H1 (cell line): ENCODE results near the gene PPFIBP2. TPM values are rescaled to one million over a fixed set of nuclear protein-coding genes. Genes with fewer than 3 reads are reported as not detected.

Source experiments
- CTCF ChIA-PET: fragments of 300-600 bp; sonication (Branson Sonifier 250); formaldehyde crosslinking; loops from one replicate; lab custom pipeline; 2021; ENCODE audit not compliant: partially characterized antibody; lab: Charles Lee
- POLR2A ChIA-PET: fragments of 300-600 bp; sonication (Branson Sonifier 250); formaldehyde crosslinking; loops from one replicate; lab custom pipeline; 2021; ENCODE audit warnings: inconsistent platforms; ENCODE audit not compliant: partially characterized antibody; lab: Charles Lee
- DNase-seq, 2 experiments: peaks; one replicate each; pipeline versions ENCODE4 v3.0.0 to v3.0.0-alpha.2; 2010 to 2022; ENCODE audit warnings: low spot score in 2 of 2, low read depth in 1 of 2, mixed read lengths in 1 of 2
- FAIRE-seq: peaks from 2 replicates; lab custom pipeline; 2011; peaks lifted over from hg19 to GRCh38; lab: Jason Lieb, UNC
- H2AFZ ChIP-seq: 2 replicates; pipeline ENCODE4 v1.8.1; 2012; ENCODE audit warnings: low read length, inconsistent platforms
- H2AK5ac ChIP-seq: 2 replicates; pipeline ENCODE4 v1.6.1; 2013; ENCODE audit warnings: low read depth, low read length
- H2BK120ac ChIP-seq: replicated peaks from 2 replicates; pipeline ENCODE3; 2013; ENCODE audit warnings: low read depth, low read length, inconsistent platforms
- H2BK12ac ChIP-seq: 2 replicates; pipeline ENCODE4 v1.6.1; 2013; ENCODE audit warnings: low read depth, low read length
- H2BK15ac ChIP-seq: 2 replicates; pipeline ENCODE4 v1.6.1; 2013; ENCODE audit warnings: low read length
- H2BK20ac ChIP-seq: 2 replicates; pipeline ENCODE4 v1.6.1; 2013; ENCODE audit warnings: low read length
- H2BK5ac ChIP-seq: 2 replicates; pipeline ENCODE4 v1.6.1; 2013; ENCODE audit warnings: low read depth, low read length
- H3K14ac ChIP-seq: 2 replicates; pipeline ENCODE4 v1.6.1; 2013; ENCODE audit warnings: inconsistent platforms; ENCODE audit not compliant: insufficient read length
- H3K18ac ChIP-seq: 2 replicates; pipeline ENCODE4 v1.6.1; 2013; ENCODE audit warnings: low read length; ENCODE audit errors: extremely low read depth
- H3K23ac ChIP-seq: 2 replicates; pipeline ENCODE4 v1.6.1; 2013; ENCODE audit warnings: inconsistent platforms; ENCODE audit not compliant: insufficient read length
- H3K23me2 ChIP-seq: 2 replicates; pipeline ENCODE4 v1.6.1; 2013; ENCODE audit warnings: low read depth, low read length
- H3K27ac ChIP-seq: 2 replicates; pipeline ENCODE4 v1.6.1; 2011; ENCODE audit warnings: low read depth, low read length, inconsistent platforms
- H3K27me3 ChIP-seq, 4 experiments: replicated peaks in 1 of 4; 1 replicate in 1 of 4; 2 replicates in 3 of 4; pipeline versions ENCODE4 v1.6.1 to v1.8.1; 2011 to 2013; ENCODE audit warnings: low read length in 3 of 4, mild to moderate bottlenecking in 3 of 4, inconsistent platforms in 2 of 4, mixed read lengths in 2 of 4, moderate library complexity in 1 of 4; ENCODE audit not compliant: control insufficient read depth in 3 of 4, insufficient read depth in 3 of 4; ENCODE audit errors: extremely low read depth in 1 of 4
- H3K36me3 ChIP-seq, 4 experiments: 2 replicates each; pipeline versions ENCODE4 v1.6.1 to v1.8.1; 2011 to 2013; ENCODE audit warnings: mild to moderate bottlenecking in 4 of 4, low read length in 3 of 4, moderate library complexity in 2 of 4, control low read depth in 1 of 4, inconsistent platforms in 1 of 4; ENCODE audit not compliant: insufficient read depth in 4 of 4, control insufficient read depth in 2 of 4
- H3K4ac ChIP-seq: replicated peaks from 2 replicates; pipeline ENCODE3; 2013; ENCODE audit warnings: low read length, low read depth, mixed read lengths, inconsistent platforms; ENCODE audit not compliant: insufficient read length
- H3K4me1 ChIP-seq, 4 experiments: replicated peaks in 1 of 4; 1 replicate in 1 of 4; 2 replicates in 3 of 4; pipeline versions ENCODE4 v1.6.1 to v1.8.1; 2011 to 2013; ENCODE audit warnings: low read length in 3 of 4, inconsistent platforms in 2 of 4, mixed read lengths in 1 of 4; ENCODE audit not compliant: insufficient read depth in 4 of 4, control insufficient read depth in 3 of 4
- H3K4me2 ChIP-seq, 2 experiments: 2 replicates each; pipeline versions ENCODE4 v1.6.1 to v1.8.1; 2011 to 2013; ENCODE audit warnings: low read depth in 2 of 2, low read length in 2 of 2, control low read depth in 1 of 2, inconsistent platforms in 1 of 2, mild to moderate bottlenecking in 1 of 2; ENCODE audit not compliant: insufficient read depth in 1 of 2
- H3K4me3 ChIP-seq, 4 experiments: fragments of 200-600, 300-600 bp in 1 of 4; sonication (generic), shearing (Covaris generic), sonication (Bioruptor Twin) in 1 of 4; 2 replicates each; pipeline versions ENCODE4 v1.5.1 to v1.8.1; 2011 to 2016; ENCODE audit warnings: low read length in 4 of 4, low read depth in 3 of 4, control low read depth in 2 of 4, inconsistent platforms in 2 of 4, mild to moderate bottlenecking in 2 of 4, mixed read lengths in 1 of 4, moderate library complexity in 1 of 4; ENCODE audit not compliant: insufficient read depth in 2 of 4; ENCODE audit errors: extremely low read depth in 1 of 4
- H3K56ac ChIP-seq: replicated peaks from 2 replicates; pipeline ENCODE3; 2013; ENCODE audit warnings: low read depth, mild to moderate bottlenecking, mixed read lengths, low read length, inconsistent platforms; ENCODE audit not compliant: insufficient read length
- H3K79me1 ChIP-seq: 2 replicates; pipeline ENCODE4 v1.6.1; 2013; ENCODE audit warnings: low read depth, low read length, control low read depth
- H3K79me2 ChIP-seq, 2 experiments: 2 replicates each; pipeline versions ENCODE4 v1.6.1 to v1.8.1; 2012 to 2013; ENCODE audit warnings: low read length in 2 of 2, mild to moderate bottlenecking in 2 of 2, inconsistent platforms in 1 of 2; ENCODE audit not compliant: insufficient read depth in 2 of 2, control insufficient read depth in 1 of 2
- H3K9ac ChIP-seq, 4 experiments: replicated peaks in 1 of 4; 1 replicate in 1 of 4; 2 replicates in 3 of 4; pipeline versions ENCODE4 v1.6.1 to v1.8.1; 2011 to 2013; ENCODE audit warnings: low read depth in 3 of 4, low read length in 3 of 4, control low read depth in 2 of 4, mild to moderate bottlenecking in 2 of 4, moderate library complexity in 2 of 4, inconsistent platforms in 1 of 4; ENCODE audit errors: extremely low read depth in 1 of 4
- H3K9me3 ChIP-seq, 2 experiments: 2 replicates each; pipeline versions ENCODE4 v1.6.1 to v1.8.1; 2012 to 2013; ENCODE audit warnings: mild to moderate bottlenecking in 2 of 2, moderate library complexity in 2 of 2, control low read depth in 1 of 2, inconsistent platforms in 1 of 2, low read depth in 1 of 2, low read length in 1 of 2, mixed read lengths in 1 of 2; ENCODE audit not compliant: insufficient read depth in 2 of 2
- H4K20me1 ChIP-seq, 2 experiments: replicated peaks in 1 of 2; 2 replicates each; pipeline versions ENCODE3 to v1.8.1; 2011 to 2013; ENCODE audit warnings: inconsistent platforms in 2 of 2, low read length in 2 of 2, mild to moderate bottlenecking in 1 of 2; ENCODE audit not compliant: insufficient read depth in 2 of 2, control insufficient read depth in 1 of 2
- H4K5ac ChIP-seq: 2 replicates; pipeline ENCODE4 v1.6.1; 2013; ENCODE audit warnings: low read length, low read depth, mixed read lengths, inconsistent platforms; ENCODE audit not compliant: insufficient read length
- H4K8ac ChIP-seq: 2 replicates; pipeline ENCODE4 v1.8.0; 2013; ENCODE audit warnings: mild to moderate bottlenecking, moderate library complexity, low read length, inconsistent platforms; ENCODE audit not compliant: insufficient read depth; ENCODE audit errors: extremely low read depth
- H4K91ac ChIP-seq: replicated peaks from 2 replicates; pipeline ENCODE3; 2013; ENCODE audit warnings: low read length, mixed read lengths, inconsistent platforms; ENCODE audit not compliant: insufficient read length
- CREB1 ChIP-seq: IDR thresholded peaks from 2 replicates; pipeline ENCODE4 v1.6.1; 2012; ENCODE audit warnings: inconsistent platforms
- CTBP2 ChIP-seq: IDR thresholded peaks from 2 replicates; pipeline ENCODE4 v1.7.0; 2011; ENCODE audit warnings: borderline replicate concordance, mild to moderate bottlenecking, moderate library complexity, mixed read lengths, low read length; ENCODE audit not compliant: insufficient read depth, insufficient read length
- EGR1 ChIP-seq: IDR thresholded peaks from 2 replicates; pipeline ENCODE4 v1.6.1; 2011; ENCODE audit warnings: low read depth, low read length, borderline replicate concordance
- EP300 ChIP-seq, 2 experiments: IDR thresholded peaks; 1 replicate in 1 of 2; 2 replicates in 1 of 2; pipeline ENCODE4 v1.6.1; 2011 to 2012; ENCODE audit warnings: low read depth in 2 of 2, low read length in 2 of 2, mild to moderate bottlenecking in 2 of 2, borderline replicate concordance in 1 of 2, inconsistent platforms in 1 of 2, moderate library complexity in 1 of 2
- EZH2 ChIP-seq: fragments of 200-600 bp; sonication (generic); IDR thresholded peaks from 2 replicates; pipeline ENCODE4 v1.7.1; 2012; ENCODE audit warnings: low read depth, mild to moderate bottlenecking, moderate library complexity, low read length, inconsistent platforms; ENCODE audit not compliant: severe bottlenecking
- JUN ChIP-seq: IDR thresholded peaks from 2 replicates; pipeline ENCODE4 v1.6.1; 2011; ENCODE audit warnings: low read depth, mild to moderate bottlenecking, improper control_type of control experiment, low read length
- JUND ChIP-seq: IDR thresholded peaks from 2 replicates; pipeline ENCODE4 v1.6.1; 2011; ENCODE audit warnings: mild to moderate bottlenecking, improper control_type of control experiment, low read length
- NANOG ChIP-seq: IDR thresholded peaks from 2 replicates; pipeline ENCODE4 v1.6.1; 2011; ENCODE audit warnings: low read length, low read depth, mild to moderate bottlenecking, inconsistent platforms; ENCODE audit not compliant: insufficient read depth, poor library complexity, severe bottlenecking
- POLR2A ChIP-seq, 2 experiments: IDR thresholded peaks; 1 replicate in 1 of 2; 2 replicates in 1 of 2; pipeline ENCODE4 v1.6.1; 2011; ENCODE audit warnings: low read depth in 2 of 2, low read length in 2 of 2, mild to moderate bottlenecking in 2 of 2; ENCODE audit errors: control extremely low read depth in 1 of 2
- POU5F1 ChIP-seq: IDR thresholded peaks from 2 replicates; pipeline ENCODE4 v1.6.1; 2011; ENCODE audit warnings: low read depth, mild to moderate bottlenecking, low read length, moderate library complexity
- RNF2 ChIP-seq: fragments of 200-900, 300-1000 bp; sonication (generic); IDR thresholded peaks from 2 replicates; pipeline ENCODE4 v1.7.1; 2016; ENCODE audit warnings: borderline replicate concordance, low read depth, mild to moderate bottlenecking, antibody characterized with exemption, low read length; ENCODE audit not compliant: poor library complexity, severe bottlenecking; ENCODE audit errors: missing control alignments
- TAF1 ChIP-seq: IDR thresholded peaks from 2 replicates; pipeline ENCODE4 v1.6.1; 2011; ENCODE audit warnings: mild to moderate bottlenecking, low read depth, low read length
- TAF7 ChIP-seq: optimal IDR thresholded peaks from 2 replicates; pipeline ENCODE3; 2011; ENCODE audit warnings: low read depth, mild to moderate bottlenecking, inconsistent platforms, low read length, moderate library complexity, borderline replicate concordance
- WGBS, 2 experiments: shearing (Covaris generic) in 1 of 2; methylation state at CpG; one replicate each; pipeline versions ENCODE4 v1.1.6 to v1.1.7; 2013 to 2015; ENCODE audit warnings: low lambda C conversion rate in 2 of 2, mixed read lengths in 2 of 2, inconsistent platforms in 1 of 2, low coverage in 1 of 2, missing lambda C conversion rate in 1 of 2; ENCODE audit not compliant: insufficient replicate concordance in 2 of 2, insufficient coverage in 1 of 2, insufficient read length in 1 of 2; ENCODE audit errors: extremely low coverage in 1 of 2, missing lambda C conversion rate in 1 of 2; 5-methylcytosine and 5-hydroxymethylcytosine counted together
- polyA plus RNA-seq, 7 experiments: library from polyadenylated mRNA; depleted of rRNA in 3 of 7; stranded (reverse) in 5 of 7; unstranded in 2 of 7; fragments of >200 nt in 5 of 7; fragments of 200-250 nt in 2 of 7; gene quantifications; 1 replicate in 5 of 7; 2 replicates in 1 of 7; 4 replicates in 1 of 7; pipeline versions ENCODE4 v1.2.1 to v1.2.3, GENCODE V29; 2011 to 2013; ENCODE audit warnings: missing spikeins in 2 of 7, mixed read lengths in 2 of 7
- total RNA-seq: library from RNA; stranded (reverse); fragmentation: NEBNext Ultra II Directional; extraction: Animal tissue kit (Norgen Biotek cat#: 25700); gene quantifications from 2 replicates; pipeline ENCODE4 v1.2.1, GENCODE V29; 2021

PPFIBP2 gene
- total and polyA plus RNA-seq, 2 of the 8 experiments (the other 6 are each of a cell fraction or from before 2014, with no cell fraction given) = 5.5 to 9.8 TPM

GRCh38 chr11:7552666-7553065 lies 38.9 kb downstream of the PPFIBP2 start:
- ChIA-PET CTCF (interaction anchor here (0.8 to 7.4 kb wide), 6 partner anchors 16 to 408 kb away, joined by 3 to 34 read pairs (median 6); no protein-coding TSS in a partner anchor), POLR2A (no interaction called here)
- 83% methylated on average over 4 of the region's 4 CpGs; no CpG with 5 or more reads in 1 of the 2 experiments for WGBS, 2 experiments
- H3K79me1 ChIP-seq = no peaks in the 10 kb centered on the region
- H2BK12ac ChIP-seq = no peak overlapping the region
- no peak overlapping the region for H3K4ac ChIP-seq
- peaks cover 0 to 2% (median 2%) of the 10 kb centered on the region in 4 experiments; a peak in 3 of 7 replicates for H3K4me1 ChIP-seq
- no peaks in the 10 kb centered on the region for H3K36me3 ChIP-seq
- H3K4me3 ChIP-seq = no peak overlapping the region
- no peak overlapping the region for H2BK15ac ChIP-seq
- H2AFZ ChIP-seq = no peak overlapping the region
- no peaks in the 10 kb centered on the region for H3K79me2 ChIP-seq
- no peak overlapping the region for H3K9ac ChIP-seq
- no peak overlapping the region for H2BK120ac ChIP-seq
- no peak overlapping the region for H3K27ac ChIP-seq
- no peaks in the 10 kb centered on the region for H3K23me2 ChIP-seq
- no peak overlapping the region for H4K91ac ChIP-seq
- no peak for FAIRE-seq
- H3K14ac ChIP-seq = no peak overlapping the region
- H3K18ac ChIP-seq = no peak overlapping the region
- no peaks in the 10 kb centered on the region for H3K9me3 ChIP-seq
- H3K27me3 ChIP-seq = no peaks in the 10 kb centered on the region
- H3K56ac ChIP-seq = no peak overlapping the region
- H4K5ac ChIP-seq = no peak overlapping the region
- no peak overlapping the region for H3K23ac ChIP-seq
- H3K4me2 ChIP-seq = no peak overlapping the region
- no peak overlapping the region for H2BK20ac ChIP-seq
- no peak for DNase-seq
- H4K8ac ChIP-seq = no peak overlapping the region
- H2BK5ac ChIP-seq = no peak overlapping the region
- no peak overlapping the region for H2AK5ac ChIP-seq
- peaks cover 0 to 2% of the 10 kb centered on the region in 2 experiments for H4K20me1 ChIP-seq
- TF ChIP-seq TAF7 (no peak), EP300 (IDR thresholded peaks at IDR 0.05; ENCODE audit: borderline replicate concordance in 1 of 2, low read depth in 2 of 2, low read length in 2 of 2) (no peak), POU5F1 (no peak), EGR1 (no peak), CREB1 (no peak), CTBP2 (no peak), TAF1 (no peak), JUN (no peak), EZH2 (no peak), NANOG (no peak), JUND (no peak), RNF2 (no peak), POLR2A (IDR thresholded peaks at IDR 0.05; ENCODE audit: control extremely low read depth in 1 of 2, low read depth in 2 of 2, low read length in 2 of 2) (no peak)
